H9 (cell line): ENCODE results near the gene IL10. TPM values are rescaled to one million over a fixed set of nuclear protein-coding genes. Genes with fewer than 3 reads are reported as not detected.

Experiments used
- DNase-seq: peaks from one replicate; pipeline ENCODE4 v3.0.0-alpha.2; 2017
- H2AFZ ChIP-seq: one replicate; pipeline ENCODE4 v1.6.1; 2013; ENCODE audit warnings: mild to moderate bottlenecking, low read length, control low read depth, moderate library complexity
- H2AK5ac ChIP-seq: 2 replicates; pipeline ENCODE4 v1.6.1; 2013; ENCODE audit warnings: low read length, control low read depth, mixed read lengths; ENCODE audit not compliant: insufficient read length
- H2BK120ac ChIP-seq: one replicate; pipeline ENCODE4 v1.6.1; 2013; ENCODE audit warnings: low read depth, mild to moderate bottlenecking, low read length, control low read depth, inconsistent platforms; ENCODE audit not compliant: poor library complexity, severe bottlenecking
- H2BK12ac ChIP-seq: 2 replicates; pipeline ENCODE4 v1.6.1; 2013; ENCODE audit warnings: low read length, control low read depth, mixed read lengths, low read depth; ENCODE audit not compliant: insufficient read length
- H2BK15ac ChIP-seq: 2 replicates; pipeline ENCODE4 v1.6.1; 2013; ENCODE audit warnings: low read depth, low read length, control low read depth
- H2BK20ac ChIP-seq: one replicate; pipeline ENCODE4 v1.6.1; 2013; ENCODE audit warnings: low read depth, mild to moderate bottlenecking, low read length, control low read depth, inconsistent platforms; ENCODE audit not compliant: poor library complexity, severe bottlenecking
- H2BK5ac ChIP-seq: 2 replicates; pipeline ENCODE4 v1.6.1; 2013; ENCODE audit warnings: low read length, control low read depth, mixed read lengths; ENCODE audit not compliant: insufficient read length
- H3K14ac ChIP-seq: 2 replicates; pipeline ENCODE4 v1.6.1; 2013; ENCODE audit warnings: low read length, control low read depth; ENCODE audit not compliant: insufficient read depth
- H3K18ac ChIP-seq: 2 replicates; pipeline ENCODE4 v1.6.1; 2013; ENCODE audit warnings: low read depth, mild to moderate bottlenecking, mixed read lengths, low read length, control low read depth; ENCODE audit not compliant: insufficient read length
- H3K23ac ChIP-seq: 2 replicates; pipeline ENCODE4 v1.6.1; 2013; ENCODE audit warnings: low read length, control low read depth, mixed read lengths, low read depth; ENCODE audit not compliant: insufficient read length
- H3K23me2 ChIP-seq: 2 replicates; pipeline ENCODE4 v1.6.1; 2013; ENCODE audit warnings: low read depth, mild to moderate bottlenecking, mixed read lengths, low read length, control low read depth; ENCODE audit not compliant: insufficient read length, poor library complexity, severe bottlenecking
- H3K27ac ChIP-seq: 2 replicates; pipeline ENCODE4 v1.5.1; 2013; ENCODE audit warnings: low read length, control low read depth, mixed read lengths, low read depth; ENCODE audit not compliant: insufficient read length
- H3K27me3 ChIP-seq: 2 replicates; pipeline ENCODE4 v1.6.1; 2013; ENCODE audit warnings: low read length, control low read depth, inconsistent platforms; ENCODE audit not compliant: insufficient read depth
- H3K4ac ChIP-seq: 2 replicates; pipeline ENCODE4 v1.6.1; 2013; ENCODE audit warnings: low read depth, mild to moderate bottlenecking, control low read depth, inconsistent platforms, low read length, moderate library complexity
- H3K4me1 ChIP-seq: 2 replicates; pipeline ENCODE4 v1.6.1; 2013; ENCODE audit warnings: low read length, control low read depth, inconsistent platforms; ENCODE audit not compliant: insufficient read depth
- H3K4me2 ChIP-seq: 2 replicates; pipeline ENCODE4 v1.6.1; 2013; ENCODE audit warnings: low read length, control low read depth, mixed read lengths; ENCODE audit not compliant: insufficient read length, insufficient read depth
- H3K56ac ChIP-seq: 2 replicates; pipeline ENCODE4 v1.6.1; 2013; ENCODE audit warnings: low read depth, mild to moderate bottlenecking, mixed read lengths, low read length, control low read depth; ENCODE audit not compliant: insufficient read length
- H3K79me1 ChIP-seq: 2 replicates; pipeline ENCODE4 v1.6.1; 2013; ENCODE audit warnings: low read depth, mild to moderate bottlenecking, moderate library complexity, low read length, control low read depth, inconsistent platforms; ENCODE audit not compliant: insufficient read depth, poor library complexity, severe bottlenecking
- H3K79me2 ChIP-seq: 2 replicates; pipeline ENCODE4 v1.6.1; 2013; ENCODE audit warnings: low read length, control low read depth, inconsistent platforms; ENCODE audit not compliant: insufficient read depth
- H3K9ac ChIP-seq: 2 replicates; pipeline ENCODE4 v1.6.1; 2013; ENCODE audit warnings: low read length, control low read depth, mixed read lengths; ENCODE audit not compliant: insufficient read length; ENCODE audit errors: extremely low read depth
- H3K9me3 ChIP-seq: one replicate; pipeline ENCODE4 v1.6.1; 2013; ENCODE audit warnings: low read depth, low read length, inconsistent platforms; ENCODE audit not compliant: control insufficient read depth
- H3T11ph ChIP-seq: one replicate; pipeline ENCODE4 v1.6.1; 2013; ENCODE audit warnings: mild to moderate bottlenecking, low read length, control low read depth, inconsistent platforms
- H4K20me1 ChIP-seq: one replicate; pipeline ENCODE4 v1.6.1; 2013; ENCODE audit not compliant: control insufficient read depth, insufficient read length, insufficient read depth
- H4K5ac ChIP-seq: 2 replicates; pipeline ENCODE4 v1.6.1; 2013; ENCODE audit warnings: low read depth, mild to moderate bottlenecking, mixed read lengths, low read length, control low read depth; ENCODE audit not compliant: insufficient read length
- H4K8ac ChIP-seq: replicated peaks from 2 replicates; pipeline ENCODE4 v1.6.1; 2013; ENCODE audit warnings: low read length, control low read depth, mixed read lengths, low read depth; ENCODE audit not compliant: insufficient read length
- H4K91ac ChIP-seq: 2 replicates; pipeline ENCODE4 v1.6.1; 2013; ENCODE audit warnings: low read depth, mild to moderate bottlenecking, moderate library complexity, mixed read lengths, low read length, control low read depth; ENCODE audit not compliant: insufficient read length
- H3K27ac Mint-ChIP-seq, 3 experiments: 2 replicates in 2 of 3; 3 replicates in 1 of 3; pipeline ENCODE4 v1.8.0; 2020 to 2021; ENCODE audit warnings: mixed read lengths in 3 of 3, mild to moderate bottlenecking in 1 of 3, moderate library complexity in 1 of 3
- H3K27me3 Mint-ChIP-seq: 2 replicates; pipeline ENCODE4 v1.8.0; 2021; ENCODE audit warnings: low read depth, mild to moderate bottlenecking, moderate library complexity, mixed read lengths
- H3K36me3 Mint-ChIP-seq, 3 experiments: 2 replicates in 2 of 3; 3 replicates in 1 of 3; pipeline ENCODE4 v1.8.0; 2020 to 2021; ENCODE audit warnings: low read depth in 3 of 3, mixed read lengths in 3 of 3; ENCODE audit not compliant: insufficient read depth in 1 of 3
- H3K4me1 Mint-ChIP-seq, 2 experiments: 2 replicates each; pipeline ENCODE4 v1.8.0; 2020; ENCODE audit warnings: mixed read lengths in 2 of 2
- H3K4me3 Mint-ChIP-seq, 2 experiments: 2 replicates in 1 of 2; 3 replicates in 1 of 2; pipeline ENCODE4 v1.8.0; 2020 to 2021; ENCODE audit warnings: mild to moderate bottlenecking in 2 of 2, mixed read lengths in 2 of 2, moderate library complexity in 1 of 2
- H3K9me3 Mint-ChIP-seq, 2 experiments: 2 replicates in 1 of 2; 3 replicates in 1 of 2; pipeline ENCODE4 v1.8.0; 2020; ENCODE audit warnings: mild to moderate bottlenecking in 2 of 2, mixed read lengths in 2 of 2, moderate library complexity in 1 of 2
- CTCF ChIP-seq: fragments of 200-600 bp; sonication (generic); conservative IDR thresholded peaks from 3 replicates; pipeline ENCODE4 v1.8.0; 2021; ENCODE audit warnings: antibody characterized with exemption, mild to moderate bottlenecking
- WGBS: extraction: QIAGEN DNeasy Blood & Tissue Kit; methylation state at CpG from one replicate; pipeline ENCODE4 v1.1.7; 2013; ENCODE audit warnings: missing lambda C conversion rate, low lambda C conversion rate, mixed read lengths; ENCODE audit not compliant: insufficient read length; ENCODE audit errors: extremely low coverage; 5-methylcytosine and 5-hydroxymethylcytosine counted together
- total RNA-seq: library from RNA; stranded (reverse); gene quantifications from 2 replicates; pipeline ENCODE4 v1.2.1, GENCODE V29; 2021

The IL10 gene
- total RNA-seq, 1 experiment from 2014 or later: not detected

DNA sequence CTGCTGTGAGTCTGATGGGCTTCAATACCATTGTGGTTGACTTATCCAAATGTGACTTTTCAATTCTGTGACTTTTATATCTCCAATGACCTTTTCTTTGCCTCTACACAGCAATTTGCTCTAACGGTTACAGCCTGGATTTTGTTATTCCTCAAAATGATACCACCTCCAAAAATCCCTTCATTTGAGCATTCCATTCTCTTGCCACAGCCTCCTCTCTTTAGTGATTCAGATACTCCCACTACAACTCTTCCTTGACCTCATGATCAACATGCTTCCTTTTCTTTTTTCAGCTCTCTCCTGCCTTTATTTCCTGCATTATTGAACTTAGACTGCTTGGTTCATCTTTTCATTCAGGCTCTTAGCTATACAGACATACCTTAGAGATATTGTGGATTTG is 18.3 kb downstream of the IL10 start:
- Histone ChIP-seq H3K18ac (no peak overlapping the region), H3K79me1 (no peaks in the 10 kb centered on the region), H3K9me3 (no peaks in the 10 kb centered on the region), H3K4me2 (no peak overlapping the region), H3K79me2 (no peaks in the 10 kb centered on the region), H4K8ac (no peak overlapping the region), H3K4ac (no peak overlapping the region), H2BK15ac (no peak overlapping the region), H3K27ac (no peak overlapping the region), H3K56ac (no peak overlapping the region), H2AK5ac (no peak overlapping the region), H4K91ac (no peak overlapping the region), H2BK5ac (no peak overlapping the region), H3K23me2 (no peaks in the 10 kb centered on the region), H2BK20ac (no peak overlapping the region), H3K27me3 (no peaks in the 10 kb centered on the region), H4K5ac (no peak overlapping the region), H3K14ac (no peak overlapping the region), H2BK120ac (no peak overlapping the region), H3K9ac (no peak overlapping the region), H3T11ph (no peak overlapping the region), H2AFZ (no peak overlapping the region), H3K4me1 (no peaks in the 10 kb centered on the region), H2BK12ac (no peak overlapping the region), H4K20me1 (no peaks in the 10 kb centered on the region), H3K23ac (no peak overlapping the region)
- Mint-ChIP-seq H3K9me3 (no peaks in the 10 kb centered on the region), H3K4me3 (no peak overlapping the region), H3K27me3 (peaks cover 15% of the 10 kb centered on the region), H3K36me3 (no peaks in the 10 kb centered on the region), H3K4me1 (peaks cover 3 to 6% of the 10 kb centered on the region in 2 experiments; a peak in 3 of 4 replicates), H3K27ac (no peak overlapping the region)
- WGBS: no CpG with 5 or more reads among the region's 1 CpG
- DNase-seq: no peak
- no peak for TF ChIP-seq CTCF
